ENCODE data around the gene SPSB3. TPM values are rescaled to one million over a fixed set of nuclear protein-coding genes. Genes with fewer than 3 reads are reported as not detected.

SPSB3 gene
- total and polyA plus RNA-seq, 5 donors from 2014 or later: 61.1 to 85.2 (median 72.3) TPM

DNA sequence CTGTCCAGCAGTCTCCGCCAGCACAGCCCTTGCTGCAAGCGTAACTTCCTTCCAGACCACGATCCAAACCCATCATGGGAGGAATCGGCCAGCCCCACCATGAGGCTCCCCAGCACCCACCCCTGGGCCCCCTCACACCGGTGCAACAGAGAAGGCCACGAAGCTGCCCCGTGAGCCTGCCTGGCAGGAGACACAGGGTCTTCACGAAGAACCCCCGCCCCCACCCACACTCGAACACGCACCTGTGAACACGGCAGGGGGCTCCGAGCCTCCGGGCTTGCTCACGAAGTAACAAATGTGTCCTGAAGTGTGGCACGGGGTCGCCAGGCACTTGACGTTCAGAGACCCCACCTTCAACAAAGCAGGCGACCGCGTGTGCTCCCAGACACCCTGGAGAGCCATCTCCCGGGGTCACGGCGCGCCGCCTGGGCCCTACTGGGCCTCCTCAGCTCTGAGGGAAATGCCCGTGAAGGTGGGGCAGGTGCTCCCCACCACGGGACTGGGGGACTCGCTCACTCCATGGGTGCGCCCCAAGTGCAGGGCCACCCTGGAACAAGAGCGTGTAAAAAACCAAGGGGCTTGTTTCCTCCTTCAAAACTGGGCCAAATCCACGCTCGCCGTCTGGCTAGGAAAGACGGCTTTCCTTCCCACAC, 36.6 kb upstream of the SPSB3 start:
- H3K4me1 Mint-ChIP-seq: peaks cover 0 to 7% (median 4%) of the 10 kb centered on the region in 4 donors
- no peak overlapping the region for H3K27ac Mint-ChIP-seq

DNA sequence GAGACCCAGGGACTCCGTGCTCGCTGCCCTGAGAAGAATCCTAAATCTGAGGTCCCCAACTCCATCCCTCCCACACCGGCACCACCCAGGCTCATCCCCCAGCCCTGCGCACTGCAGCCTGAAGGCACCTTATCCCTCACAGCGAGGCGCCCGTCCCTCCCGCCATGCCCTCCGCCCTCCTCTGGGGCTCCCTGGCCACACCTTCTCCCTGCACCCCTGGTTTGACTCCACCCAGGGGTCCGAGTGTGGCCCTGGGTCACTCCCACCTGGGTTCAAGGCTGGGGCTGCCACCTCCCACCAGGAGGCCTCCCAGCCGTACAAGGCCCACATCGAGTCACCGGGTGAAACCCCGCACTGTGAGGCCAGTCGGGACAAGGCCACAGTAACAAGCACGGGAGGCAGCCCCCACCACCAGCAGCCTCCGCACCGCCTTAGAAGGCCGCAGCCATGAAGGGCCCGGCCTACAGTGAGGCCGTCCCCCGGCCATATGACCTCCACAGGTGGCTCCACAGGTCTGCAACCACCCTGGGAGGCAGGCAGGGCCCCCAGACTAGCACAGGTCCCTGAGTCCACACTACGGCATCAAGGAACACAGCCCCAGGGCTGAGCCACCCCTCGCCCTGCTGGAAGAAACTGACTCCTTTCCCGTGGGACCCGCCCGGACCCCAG, 36.0 kb upstream of the SPSB3 start:
- DNase-seq (no peak), ATAC-seq (ENCODE audit: low read depth in 2 of 2) (no peak)
- H3K36me3 ChIP-seq (ENCODE audit: control insufficient read depth, insufficient read depth, low read length): peaks cover 44% of the 10 kb centered on the region
- no peak overlapping the region for H3K4me3 ChIP-seq (ENCODE audit: low read depth, low read length)
- Mint-ChIP-seq H3K4me1 (peaks cover 0 to 6% (median 2%) of the 10 kb centered on the region in 4 donors), H3K36me3 (peaks cover 15% of the 10 kb centered on the region), H3K27me3 (no peaks in the 10 kb centered on the region), H3K9me3 (no peaks in the 10 kb centered on the region), H3K4me3 (no peak overlapping the region), H3K27ac (no peak overlapping the region)
- H3K27me3 ChIP-seq (ENCODE audit: control insufficient read depth, insufficient read depth, low read length): no peaks in the 10 kb centered on the region
- H3K9me3 ChIP-seq (ENCODE audit: control insufficient read depth in 2 of 2, low read length in 2 of 2): no peaks in the 10 kb centered on the region
- no peak overlapping the region for H3K27ac ChIP-seq (ENCODE audit: insufficient read depth, low read length, poor library complexity, severe bottlenecking)
- H3K4me1 ChIP-seq (ENCODE audit: control insufficient read depth, insufficient read depth, low read length, poor library complexity, severe bottlenecking): peaks cover 3% of the 10 kb centered on the region

More for the DNA sequence above, 36.6 kb upstream of the SPSB3 start:
- no peak for ATAC-seq (ENCODE audit: low read depth in 2 of 2)
- no peaks in the 10 kb centered on the region for H3K9me3 Mint-ChIP-seq
- Histone ChIP-seq H3K9me3 (ENCODE audit: control insufficient read depth in 2 of 2, low read length in 2 of 2) (no peaks in the 10 kb centered on the region), H3K27ac (ENCODE audit: insufficient read depth, low read length, poor library complexity, severe bottlenecking) (no peak overlapping the region), H3K4me3 (ENCODE audit: low read depth, low read length) (no peak overlapping the region), H3K27me3 (ENCODE audit: control insufficient read depth, insufficient read depth, low read length) (no peaks in the 10 kb centered on the region), H3K4me1 (ENCODE audit: control insufficient read depth, insufficient read depth, low read length, poor library complexity, severe bottlenecking) (peaks cover 7% of the 10 kb centered on the region), H3K36me3 (ENCODE audit: control insufficient read depth, insufficient read depth, low read length) (peaks cover 37% of the 10 kb centered on the region)
- peaks cover 9% of the 10 kb centered on the region for H3K36me3 Mint-ChIP-seq
- no peak for DNase-seq
- H3K27me3 Mint-ChIP-seq: no peaks in the 10 kb centered on the region
- no peak overlapping the region for H3K4me3 Mint-ChIP-seq

DNA sequence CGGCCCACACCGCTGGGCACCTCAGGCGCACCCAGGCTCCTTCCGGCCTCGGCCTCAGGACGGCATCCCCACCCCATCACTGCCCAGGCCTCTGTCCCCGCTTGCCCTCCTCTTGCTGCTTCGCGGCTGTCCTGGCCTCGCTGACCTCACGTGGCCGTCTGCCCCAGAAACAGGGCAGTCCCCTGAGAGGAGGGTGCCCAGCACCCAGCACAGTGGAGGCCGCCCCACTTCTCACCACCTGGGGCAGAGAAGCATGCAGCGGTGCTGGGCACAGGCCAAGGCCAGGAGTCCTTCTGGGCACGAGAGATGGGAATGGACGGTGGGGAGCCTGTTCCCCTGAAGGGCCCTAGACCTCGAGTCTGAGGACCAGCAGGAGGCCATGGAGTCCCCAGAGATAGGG, 35.3 kb upstream of the SPSB3 start:
- H3K4me3 ChIP-seq (ENCODE audit: low read depth, low read length): no peak overlapping the region
- Mint-ChIP-seq H3K9me3 (no peaks in the 10 kb centered on the region), H3K4me3 (no peak overlapping the region), H3K27ac (no peak overlapping the region), H3K36me3 (peaks cover 19% of the 10 kb centered on the region), H3K27me3 (no peaks in the 10 kb centered on the region), H3K4me1 (peaks cover 0 to 9% (median 7%) of the 10 kb centered on the region in 4 donors)
- no peak overlapping the region for H3K27ac ChIP-seq (ENCODE audit: insufficient read depth, low read length, poor library complexity, severe bottlenecking)
- no peaks in the 10 kb centered on the region for H3K27me3 ChIP-seq (ENCODE audit: control insufficient read depth, insufficient read depth, low read length)
- no peak for DNase-seq
- ATAC-seq (ENCODE audit: low read depth in 2 of 2): no peak
- peaks cover 3% of the 10 kb centered on the region for H3K4me1 ChIP-seq (ENCODE audit: control insufficient read depth, insufficient read depth, low read length, poor library complexity, severe bottlenecking)
- H3K9me3 ChIP-seq (ENCODE audit: control insufficient read depth in 2 of 2, low read length in 2 of 2): no peaks in the 10 kb centered on the region
- H3K36me3 ChIP-seq (ENCODE audit: control insufficient read depth, insufficient read depth, low read length): peaks cover 46% of the 10 kb centered on the region

DNA sequence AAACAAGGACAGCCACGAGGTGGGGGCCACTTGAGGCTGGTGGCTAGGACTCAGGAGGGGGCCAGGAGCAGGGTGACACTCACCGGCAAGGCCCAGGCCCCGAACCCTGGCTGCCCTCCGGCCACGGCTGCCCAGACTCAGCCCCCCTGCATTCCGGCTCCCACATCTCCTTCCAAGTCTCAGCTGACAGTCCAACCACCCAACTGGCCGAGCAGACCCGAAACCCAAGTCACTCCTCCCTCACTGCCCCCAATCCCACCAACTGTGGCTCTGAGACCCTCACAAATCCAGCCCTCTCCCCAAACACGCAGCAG, 34.9 kb upstream of the SPSB3 start:
- H3K36me3 ChIP-seq (ENCODE audit: control insufficient read depth, insufficient read depth, low read length): peaks cover 41% of the 10 kb centered on the region
- H3K27ac Mint-ChIP-seq: no peak overlapping the region
- no peaks in the 10 kb centered on the region for H3K9me3 ChIP-seq (ENCODE audit: control insufficient read depth in 2 of 2, low read length in 2 of 2)

DNA sequence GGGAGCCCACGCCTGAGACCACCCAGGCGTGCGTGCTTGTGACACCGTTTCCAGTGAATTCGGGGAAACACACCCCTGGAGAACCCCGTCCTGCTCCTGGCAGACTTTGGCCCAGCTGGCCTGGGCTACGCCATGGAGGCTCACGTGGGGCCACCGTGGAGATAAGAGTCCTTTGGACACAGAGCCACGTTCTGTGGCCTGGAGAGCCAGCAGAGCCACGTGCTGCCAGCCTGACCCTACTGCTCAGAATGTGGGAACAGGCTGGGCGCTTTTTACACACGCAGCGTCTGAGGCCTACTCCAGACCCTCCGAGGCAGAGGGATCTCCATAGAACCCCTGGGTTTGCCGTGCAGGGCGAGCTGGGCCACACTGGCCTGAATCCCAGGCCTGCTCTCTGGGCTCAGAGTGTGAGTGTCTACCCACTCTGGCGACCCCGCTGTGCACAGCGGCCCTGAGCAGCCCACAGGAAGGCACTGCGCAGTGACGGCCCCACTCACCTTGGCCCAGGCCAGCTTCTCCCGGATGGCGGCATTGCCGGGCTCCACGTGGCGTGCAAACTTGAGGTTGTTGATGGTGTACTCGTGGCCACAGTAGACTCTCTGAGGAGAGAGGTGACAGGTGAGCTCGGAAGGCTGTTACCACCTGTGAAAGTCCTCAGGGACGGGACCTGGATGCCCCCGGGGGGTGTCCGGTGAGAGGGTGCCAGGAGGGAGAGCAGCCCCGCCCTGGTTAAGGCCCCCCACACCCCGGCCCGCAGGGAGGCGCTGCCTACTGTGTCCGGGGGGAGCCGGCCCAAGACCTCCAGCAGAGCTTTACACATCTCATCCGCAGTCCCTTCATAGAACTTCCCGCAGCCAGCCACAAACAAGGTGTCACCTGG, 34.3 kb upstream of the SPSB3 start:
- Histone ChIP-seq H3K9me3 (ENCODE audit: control insufficient read depth in 2 of 2, low read length in 2 of 2) (no peaks in the 10 kb centered on the region), H3K27ac (ENCODE audit: insufficient read depth, low read length, poor library complexity, severe bottlenecking) (no peak overlapping the region), H3K36me3 (ENCODE audit: control insufficient read depth, insufficient read depth, low read length) (peaks cover 37% of the 10 kb centered on the region), H3K27me3 (ENCODE audit: control insufficient read depth, insufficient read depth, low read length) (no peaks in the 10 kb centered on the region), H3K4me1 (ENCODE audit: control insufficient read depth, insufficient read depth, low read length, poor library complexity, severe bottlenecking) (no peaks in the 10 kb centered on the region), H3K4me3 (ENCODE audit: low read depth, low read length) (no peak overlapping the region)
- Mint-ChIP-seq H3K9me3 (no peaks in the 10 kb centered on the region), H3K36me3 (peaks cover 19% of the 10 kb centered on the region), H3K27me3 (no peaks in the 10 kb centered on the region), H3K27ac (no peak overlapping the region), H3K4me1 (peaks cover 0 to 9% (median 7%) of the 10 kb centered on the region in 4 donors), H3K4me3 (no peak overlapping the region)
- DNase-seq: no peak
- peak in 1 of 2 donors; percentile 6 for ATAC-seq (ENCODE audit: low read depth in 2 of 2)

More for the DNA sequence above, 34.9 kb upstream of the SPSB3 start:
- no peak overlapping the region for H3K27ac ChIP-seq (ENCODE audit: insufficient read depth, low read length, poor library complexity, severe bottlenecking)
- DNase-seq (no peak), ATAC-seq (ENCODE audit: low read depth in 2 of 2) (no peak)
- peaks cover 19% of the 10 kb centered on the region for H3K36me3 Mint-ChIP-seq
- H3K9me3 Mint-ChIP-seq: no peaks in the 10 kb centered on the region
- H3K4me3 ChIP-seq (ENCODE audit: low read depth, low read length): no peak overlapping the region
- H3K4me1 Mint-ChIP-seq: peaks cover 0 to 9% (median 7%) of the 10 kb centered on the region in 4 donors
- no peaks in the 10 kb centered on the region for H3K27me3 ChIP-seq (ENCODE audit: control insufficient read depth, insufficient read depth, low read length)
- no peaks in the 10 kb centered on the region for H3K27me3 Mint-ChIP-seq
- H3K4me3 Mint-ChIP-seq: no peak overlapping the region
- no peaks in the 10 kb centered on the region for H3K4me1 ChIP-seq (ENCODE audit: control insufficient read depth, insufficient read depth, low read length, poor library complexity, severe bottlenecking)

DNA sequence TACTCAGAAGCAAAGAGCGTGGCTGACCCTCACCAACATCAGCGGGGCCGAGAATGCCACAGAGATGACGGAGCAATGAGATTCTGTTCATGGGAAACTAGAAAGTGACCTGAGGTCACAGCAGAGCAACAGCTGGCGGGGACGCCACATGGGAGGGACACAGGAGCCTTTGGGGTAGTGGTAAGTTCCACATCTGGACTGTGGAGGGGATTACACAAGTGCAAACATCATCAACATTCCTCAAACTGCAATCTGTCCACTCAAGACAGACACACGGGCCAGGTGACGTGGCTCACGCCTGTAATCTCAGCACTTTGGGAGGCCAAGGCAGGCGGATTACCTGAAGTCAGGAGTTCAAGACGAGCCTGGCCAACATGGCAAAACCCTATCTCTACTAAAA, 33.1 kb upstream of the SPSB3 start:
- H3K36me3 Mint-ChIP-seq: peaks cover 19% of the 10 kb centered on the region
- peak overlapping the region in 2 of 3 donors; percentile 39 to 50 for H3K27ac Mint-ChIP-seq

DNA sequence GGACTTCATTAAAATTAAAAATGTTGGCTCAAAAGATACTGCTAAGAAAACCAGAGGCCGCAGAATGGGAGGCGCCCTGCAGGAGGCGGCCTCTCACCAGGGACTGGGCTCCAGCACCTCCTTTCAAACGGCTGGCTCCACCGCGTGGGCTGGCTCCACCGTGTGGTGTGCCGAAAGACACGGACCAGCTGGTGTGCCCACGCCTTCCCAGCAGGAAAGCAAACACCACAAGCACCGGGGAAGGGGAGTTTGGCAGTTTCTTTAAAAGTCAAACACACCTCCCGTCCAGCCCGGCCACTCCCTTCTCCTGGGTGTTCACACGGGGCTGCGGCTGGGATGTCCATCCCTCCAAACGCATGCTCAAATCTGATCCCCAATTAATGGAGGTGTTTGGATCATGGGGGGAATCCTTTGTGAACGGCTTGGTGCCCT, 30.4 kb upstream of the SPSB3 start:
- no peaks in the 10 kb centered on the region for H3K9me3 ChIP-seq (ENCODE audit: control insufficient read depth in 2 of 2, low read length in 2 of 2)
- no peak overlapping the region for H3K4me3 ChIP-seq (ENCODE audit: low read depth, low read length)
- Mint-ChIP-seq H3K4me3 (no peak overlapping the region), H3K36me3 (peaks cover 19% of the 10 kb centered on the region), H3K4me1 (peaks cover 0 to 9% (median 7%) of the 10 kb centered on the region in 4 donors), H3K27me3 (no peaks in the 10 kb centered on the region), H3K27ac (peak overlapping the region in 1 of 3 donors; percentile 67), H3K9me3 (no peaks in the 10 kb centered on the region)
- H3K27ac ChIP-seq (ENCODE audit: insufficient read depth, low read length, poor library complexity, severe bottlenecking): no peak overlapping the region
- H3K4me1 ChIP-seq (ENCODE audit: control insufficient read depth, insufficient read depth, low read length, poor library complexity, severe bottlenecking): no peaks in the 10 kb centered on the region
- no peaks in the 10 kb centered on the region for H3K27me3 ChIP-seq (ENCODE audit: control insufficient read depth, insufficient read depth, low read length)
- DNase-seq: peak in 2 of 3 donors; percentile 36 to 59
- ATAC-seq (ENCODE audit: low read depth in 2 of 2): peak; percentile 78 to 79
- H3K36me3 ChIP-seq (ENCODE audit: control insufficient read depth, insufficient read depth, low read length): peaks cover 47% of the 10 kb centered on the region

More for the DNA sequence above, 33.1 kb upstream of the SPSB3 start:
- Histone ChIP-seq H3K27me3 (ENCODE audit: control insufficient read depth, insufficient read depth, low read length) (no peaks in the 10 kb centered on the region), H3K27ac (ENCODE audit: insufficient read depth, low read length, poor library complexity, severe bottlenecking) (no peak overlapping the region), H3K4me1 (ENCODE audit: control insufficient read depth, insufficient read depth, low read length, poor library complexity, severe bottlenecking) (no peaks in the 10 kb centered on the region), H3K36me3 (ENCODE audit: control insufficient read depth, insufficient read depth, low read length) (peaks cover 37% of the 10 kb centered on the region), H3K4me3 (ENCODE audit: low read depth, low read length) (no peak overlapping the region), H3K9me3 (ENCODE audit: control insufficient read depth in 2 of 2, low read length in 2 of 2) (no peaks in the 10 kb centered on the region)
- ATAC-seq (ENCODE audit: low read depth in 2 of 2) (no peak), DNase-seq (no peak)
- Mint-ChIP-seq H3K4me1 (peaks cover 0 to 9% (median 7%) of the 10 kb centered on the region in 4 donors), H3K9me3 (no peaks in the 10 kb centered on the region), H3K4me3 (peak overlapping the region in 1 of 4 donors; percentile 28), H3K27me3 (no peaks in the 10 kb centered on the region)

All from CD4-positive, CD25-positive, alpha-beta regulatory T cell (primary cell).